Spleen (tissue), 13 donors: ENCODE measurements around the gene ALX4. TPM values are rescaled to one million over a fixed set of nuclear protein-coding genes. Genes with fewer than 3 reads are reported as not detected.
A peak's percentile ranks its signal among the peaks of the same experiment; 100 is the strongest.

Experiments used
- DNase-seq: peaks from one replicate; pipeline ENCODE4 v3.0.0-alpha.2; 2020
- H3K27ac ChIP-seq, 8 donors: fragments of 200-600 bp; sonication (generic) in 7 of 8; 1 replicate in 4 of 8; 2 replicates in 4 of 8; pipeline versions ENCODE4 v1.5.0 to v1.8.0; 2016 to 2021; ENCODE audit warnings: inconsistent platforms in 4 of 8, mild to moderate bottlenecking in 4 of 8, moderate library complexity in 1 of 8
- H3K27me3 ChIP-seq, 7 donors: fragments of 200-600 bp; sonication (generic) in 6 of 7; replicated peaks in 1 of 7; 1 replicate in 4 of 7; 2 replicates in 3 of 7; pipeline versions ENCODE4 v1.5.0 to v1.8.0; 2016 to 2021; ENCODE audit warnings: inconsistent platforms in 3 of 7, mild to moderate bottlenecking in 1 of 7
- H3K36me3 ChIP-seq, 6 donors: fragments of 200-600 bp; sonication (generic) in 5 of 6; 1 replicate in 4 of 6; 2 replicates in 2 of 6; pipeline versions ENCODE4 v1.5.0 to v1.8.0; 2016 to 2021; ENCODE audit warnings: inconsistent platforms in 2 of 6
- H3K4me1 ChIP-seq, 6 donors: fragments of 200-600 bp; sonication (generic) in 5 of 6; 1 replicate in 3 of 6; 2 replicates in 3 of 6; pipeline versions ENCODE4 v1.5.0 to v1.8.0; 2016 to 2021; ENCODE audit warnings: inconsistent platforms in 3 of 6
- H3K4me3 ChIP-seq, 8 donors: fragments of 200-600 bp; sonication (generic) in 7 of 8; 1 replicate in 4 of 8; 2 replicates in 4 of 8; pipeline versions ENCODE4 v1.5.0 to v1.8.0; 2016 to 2021; ENCODE audit warnings: inconsistent platforms in 4 of 8, mild to moderate bottlenecking in 4 of 8, moderate library complexity in 2 of 8
- H3K9me3 ChIP-seq, 8 donors: fragments of 200-600 bp; sonication (generic) in 7 of 8; 1 replicate in 4 of 8; 2 replicates in 4 of 8; pipeline versions ENCODE4 v1.5.0 to v1.8.0; 2016 to 2021; ENCODE audit warnings: inconsistent platforms in 4 of 8
- POLR2A ChIP-seq, 3 donors: fragments of 450-650 bp; IDR thresholded peaks; one replicate each; pipeline ENCODE4 v1.5.1; 2017; ENCODE audit warnings: antibody characterized with exemption in 3 of 3, mild to moderate bottlenecking in 1 of 3
- POLR2AphosphoS5 ChIP-seq, 3 donors: sonication (generic); formaldehyde crosslinking; IDR thresholded peaks; one replicate each; pipeline ENCODE4 v1.5.1; 2017; ENCODE audit warnings: antibody characterized with exemption in 3 of 3
- WGBS, 5 donors: extraction: QIAGEN DNeasy Blood & Tissue Kit in 3 of 5; methylation state at CpG; one replicate each; pipeline versions ENCODE4 v1.1.5 to v1.1.7; 2013 to 2018; 5-methylcytosine and 5-hydroxymethylcytosine counted together
- intact Hi-C: fragments of 100-400 bp; cut with DNase I; formaldehyde crosslinking; loops from one replicate; pipeline ENCODE4 v1.15.0; 2023; ENCODE audit warnings: low total_unique reads
- long read RNA-seq, 2 donors: transcript quantifications; one replicate each; lab custom pipeline, GENCODE V29; 2026
- polyA plus RNA-seq, 3 donors: library from polyadenylated mRNA; stranded (reverse); fragments of 200-250 nt; gene quantifications; one replicate each; pipeline ENCODE4 v1.2.1, GENCODE V29; 2013
- total RNA-seq, 7 donors: library from RNA; depleted of rRNA in 3 of 7; stranded (reverse); fragments of >200 nt in 3 of 7; fragmentation: NEBNext Ultra II Directional in 4 of 7; extraction: Animal tissue kit (Norgen Biotek cat#: 25700) in 4 of 7; gene quantifications; one replicate each; pipeline versions ENCODE4 v1.1.0 to v1.2.1, GENCODE V29; 2016 to 2021
- TF ChIP-seq, protein P1 (sequence below), 11 experiments: fragments of 200-600 bp in 7 of 11; fragments of 450-650 bp in 4 of 11; sonication (generic) in 4 of 11; IDR thresholded peaks in 8 of 11; conservative IDR thresholded peaks in 3 of 11; 1 replicate in 7 of 11; 2 replicates in 4 of 11; pipeline versions ENCODE4 v1.4.0 to v1.8.0; 2016 to 2021; ENCODE audit warnings: antibody characterized with exemption in 11 of 11, inconsistent platforms in 4 of 11, mild to moderate bottlenecking in 1 of 11
- donor health status: healthy with polysubstance abuse.
- donor health status: DM: no; HTN: no; CAD: no; lungs with moderate emphysema.
- donor health status: DM: no; HTN: no; CAD: no.
- donor health status: Bipolar disorder and iron deficiency.
- donor health status: healthy.
- donor health status: DM: no; HTN: no; CAD: no.
- donor health status: DM: yes; HTN: yes; CAD: no.

Gene ALX4
- total RNA-seq (under 1 TPM in 1 of 7 donors, not detected in 6; 0.11 TPM), polyA plus RNA-seq (not detected)
- long read RNA-seq, donor 1, result 0 reads
- long read RNA-seq, donor 2, result 0 reads

DNA sequence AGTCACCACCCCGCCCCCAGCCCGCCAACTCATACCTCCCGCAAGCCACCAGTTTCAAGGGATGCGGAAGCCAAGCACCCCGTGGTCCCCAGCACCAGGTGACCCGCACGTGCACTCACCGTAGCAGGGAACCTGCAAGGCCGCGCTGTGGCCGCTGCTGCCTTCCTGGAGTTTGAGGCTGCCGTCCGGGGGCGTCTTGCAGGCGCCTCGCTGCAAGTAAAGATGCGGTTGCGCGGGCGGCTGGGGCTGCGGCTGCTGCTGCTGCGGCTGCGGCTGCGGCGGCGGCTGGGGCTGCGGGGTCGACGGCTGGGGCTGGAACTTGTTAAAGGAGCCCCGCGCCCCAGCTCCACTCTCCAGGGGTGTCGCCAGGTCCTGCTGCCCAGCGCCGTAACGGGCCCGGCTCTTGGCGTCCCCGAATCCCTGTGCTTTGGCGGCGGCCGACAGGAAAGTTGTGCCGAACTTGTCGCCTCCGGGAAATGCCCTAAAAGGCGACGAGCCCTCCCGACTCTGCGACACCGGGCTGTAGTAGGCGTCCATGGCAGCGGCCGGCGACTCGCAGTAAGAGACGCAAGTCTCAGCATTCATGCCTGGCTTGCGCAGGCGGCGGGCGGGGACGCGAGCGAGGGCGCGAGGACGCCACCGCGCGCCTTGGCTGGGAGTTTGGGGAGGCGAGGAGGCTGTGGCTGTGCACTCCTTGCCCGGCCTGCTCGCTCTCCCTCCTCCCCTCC, at the start of gene ALX4:
Gene ALX4, minus strand, starts transcription at position 662 of the 728 bp plus-strand sequence. Its CDS starts 77 bp downstream, at position 585.
- no peaks in the 10 kb centered on the region for H3K36me3 ChIP-seq
- DNase-seq, result no peak
- peaks cover 15 to 50% (median 39%) of the 10 kb centered on the region in 6 donors for H3K4me1 ChIP-seq
- peak within 1 kb of the TSS; percentile 9 to 66 (median 26) for H3K4me3 ChIP-seq
- peaks cover 0 to 4% (median 0%) of the 10 kb centered on the region in 8 donors for H3K9me3 ChIP-seq
- WGBS, 5 donors, result 1 to 3% (median 1%) methylated on average over 27 to 71 of the region's 71 CpGs
- peak in 1 of 3 donors; percentile 16 for TF ChIP-seq POLR2AphosphoS5 (IDR thresholded peaks at IDR 0.05)
- TF ChIP-seq POLR2A (IDR thresholded peaks at IDR 0.05), result no peak
- peaks cover 10 to 100% (median 92%) of the 10 kb centered on the region in 7 donors for H3K27me3 ChIP-seq
- intact Hi-C loops, result no loop called here
- no peak within 1 kb of the TSS for H3K27ac ChIP-seq

DNA sequence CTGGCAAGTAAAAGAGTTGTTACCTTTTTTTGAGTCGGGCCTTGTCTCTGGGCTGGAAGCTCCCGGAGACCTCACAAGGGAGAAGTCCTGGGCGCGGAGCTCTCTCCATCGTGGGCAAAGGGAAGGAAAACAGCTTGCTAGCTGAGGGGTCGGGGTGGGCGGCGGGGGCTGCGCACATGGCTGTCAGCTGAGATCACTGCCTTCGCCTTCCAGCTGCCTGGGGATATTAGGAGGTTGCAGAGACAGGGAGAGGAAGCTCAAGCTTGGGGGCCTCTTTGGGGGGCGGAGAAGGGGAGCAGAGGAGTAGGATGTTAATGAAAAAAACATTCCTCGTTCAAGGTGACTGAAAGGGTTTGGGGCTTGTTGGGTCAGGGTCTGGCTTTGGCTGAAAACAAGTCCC, 49.2 kb upstream of the ALX4 start:
- Histone ChIP-seq H3K27ac (no peak overlapping the region), H3K36me3 (no peaks in the 10 kb centered on the region), H3K4me3 (no peak overlapping the region), H3K27me3 (peaks cover 0 to 58% (median 0%) of the 10 kb centered on the region in 7 donors), H3K9me3 (peaks cover 0 to 11% (median 2%) of the 10 kb centered on the region in 8 donors), H3K4me1 (no peaks in the 10 kb centered on the region)
- TF ChIP-seq POLR2A (IDR thresholded peaks at IDR 0.05), result no peak
- no peak for TF ChIP-seq POLR2AphosphoS5 (IDR thresholded peaks at IDR 0.05)
- TF ChIP-seq, protein P1, sequence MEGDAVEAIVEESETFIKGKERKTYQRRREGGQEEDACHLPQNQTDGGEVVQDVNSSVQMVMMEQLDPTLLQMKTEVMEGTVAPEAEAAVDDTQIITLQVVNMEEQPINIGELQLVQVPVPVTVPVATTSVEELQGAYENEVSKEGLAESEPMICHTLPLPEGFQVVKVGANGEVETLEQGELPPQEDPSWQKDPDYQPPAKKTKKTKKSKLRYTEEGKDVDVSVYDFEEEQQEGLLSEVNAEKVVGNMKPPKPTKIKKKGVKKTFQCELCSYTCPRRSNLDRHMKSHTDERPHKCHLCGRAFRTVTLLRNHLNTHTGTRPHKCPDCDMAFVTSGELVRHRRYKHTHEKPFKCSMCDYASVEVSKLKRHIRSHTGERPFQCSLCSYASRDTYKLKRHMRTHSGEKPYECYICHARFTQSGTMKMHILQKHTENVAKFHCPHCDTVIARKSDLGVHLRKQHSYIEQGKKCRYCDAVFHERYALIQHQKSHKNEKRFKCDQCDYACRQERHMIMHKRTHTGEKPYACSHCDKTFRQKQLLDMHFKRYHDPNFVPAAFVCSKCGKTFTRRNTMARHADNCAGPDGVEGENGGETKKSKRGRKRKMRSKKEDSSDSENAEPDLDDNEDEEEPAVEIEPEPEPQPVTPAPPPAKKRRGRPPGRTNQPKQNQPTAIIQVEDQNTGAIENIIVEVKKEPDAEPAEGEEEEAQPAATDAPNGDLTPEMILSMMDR (IDR thresholded peaks at IDR 0.05 in 8 of 11, conservative IDR thresholded peaks at IDR 0.05 in 3 of 11), result no peak
- WGBS, 5 donors, result 48 to 61% (median 51%) methylated on average over 12 of the region's 12 CpGs
- intact Hi-C loops, result no loop called here
- no peak for DNase-seq

DNA sequence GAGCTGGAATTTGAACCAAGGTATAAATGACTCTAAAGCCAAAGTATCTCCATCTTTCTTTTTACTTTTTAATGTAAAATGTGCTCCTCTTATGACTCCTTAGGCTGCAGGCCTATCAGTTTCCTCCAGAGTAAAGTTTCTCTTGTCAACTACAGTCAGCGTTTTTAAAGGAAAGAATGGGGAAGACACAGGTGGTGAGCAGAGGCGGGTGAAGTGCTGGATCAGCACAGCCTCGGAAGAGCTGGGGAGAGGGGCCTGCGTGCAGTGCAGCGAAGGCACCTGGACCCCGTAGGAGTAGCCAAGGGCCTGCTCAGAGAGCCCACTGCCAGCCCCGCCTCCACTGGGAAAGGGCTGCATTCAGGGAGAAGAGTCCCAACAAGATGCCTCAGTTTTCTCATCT, 48.8 kb upstream of the ALX4 start:
- DNase-seq, result no peak
- Histone ChIP-seq H3K4me1 (no peaks in the 10 kb centered on the region), H3K4me3 (no peak overlapping the region), H3K9me3 (peaks cover 0 to 7% (median under 1%) of the 10 kb centered on the region in 8 donors), H3K27me3 (peaks cover 0 to 58% (median 0%) of the 10 kb centered on the region in 7 donors), H3K36me3 (no peaks in the 10 kb centered on the region), H3K27ac (no peak overlapping the region)
- intact Hi-C loops, result no loop called here
- TF ChIP-seq POLR2AphosphoS5 (IDR thresholded peaks at IDR 0.05), result no peak
- no peak for TF ChIP-seq POLR2A (IDR thresholded peaks at IDR 0.05)
- TF ChIP-seq, protein P1 (IDR thresholded peaks at IDR 0.05 in 8 of 11, conservative IDR thresholded peaks at IDR 0.05 in 3 of 11), result no peak
- 75 to 85% (median 79%) methylated on average over 7 of the region's 7 CpGs for WGBS, 5 donors

DNA sequence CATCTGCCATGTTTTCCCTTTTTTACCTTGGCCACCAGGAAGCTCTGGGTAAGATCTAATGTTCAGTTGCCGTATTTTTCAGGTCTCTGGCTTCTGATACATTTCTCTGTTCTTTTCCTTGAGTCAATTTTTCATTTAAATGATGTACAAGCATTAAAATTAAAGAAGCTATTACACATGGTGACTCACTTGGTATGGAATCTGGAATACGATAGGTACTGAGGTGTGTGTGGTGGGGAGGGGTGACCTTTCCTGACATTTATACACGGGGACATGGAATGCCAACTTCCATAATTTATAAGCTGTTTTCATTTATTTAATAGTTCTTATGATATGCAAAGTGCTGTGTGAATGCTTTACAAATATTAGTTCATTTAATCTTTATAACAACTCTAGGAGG, 47.8 kb upstream of the ALX4 start:
- no peaks in the 10 kb centered on the region for H3K36me3 ChIP-seq
- no peak overlapping the region for H3K27ac ChIP-seq
- H3K4me3 ChIP-seq, result no peak overlapping the region
- no peaks in the 10 kb centered on the region for H3K9me3 ChIP-seq
- intact Hi-C loops, result no loop called here
- 79 to 91% (median 88%) methylated on average over 3 of the region's 3 CpGs for WGBS, 5 donors
- no peak for DNase-seq
- peaks cover 0 to 57% (median 0%) of the 10 kb centered on the region in 7 donors for H3K27me3 ChIP-seq
- H3K4me1 ChIP-seq, result no peaks in the 10 kb centered on the region
- TF ChIP-seq POLR2A (IDR thresholded peaks at IDR 0.05) (no peak), POLR2AphosphoS5 (IDR thresholded peaks at IDR 0.05) (no peak)
- TF ChIP-seq, protein P1 (IDR thresholded peaks at IDR 0.05 in 8 of 11, conservative IDR thresholded peaks at IDR 0.05 in 3 of 11), result no peak
